GM18951 (cell line): ENCODE results near the gene SNED1.

Source experiments
- POLR2A ChIP-seq: IDR thresholded peaks from 4 replicates; pipeline ENCODE4 v1.6.1; 2011; ENCODE audit warnings: mild to moderate bottlenecking; ENCODE audit not compliant: insufficient read length, insufficient read depth; ENCODE audit errors: extremely low read depth
- in situ Hi-C: fragments of 300-500 bp; cut with MboI; formaldehyde crosslinking; loops from one replicate; pipeline ENCODE4 v1.12.0; 2022; ENCODE audit warnings: low sequenced_read_pairs, mixed read lengths, inconsistent platforms; ENCODE audit not compliant: unreplicated experiment

The SNED1 gene

GRCh38 chr2:240956935-240957655, 41.3 kb upstream of the SNED1 start:
- no peak for TF ChIP-seq POLR2A
- in situ Hi-C loops = no loop called here

GRCh38 chr2:240957656-240958365, 40.6 kb upstream of the SNED1 start:
- in situ Hi-C loops = no loop called here
- no peak for TF ChIP-seq POLR2A

DNA sequence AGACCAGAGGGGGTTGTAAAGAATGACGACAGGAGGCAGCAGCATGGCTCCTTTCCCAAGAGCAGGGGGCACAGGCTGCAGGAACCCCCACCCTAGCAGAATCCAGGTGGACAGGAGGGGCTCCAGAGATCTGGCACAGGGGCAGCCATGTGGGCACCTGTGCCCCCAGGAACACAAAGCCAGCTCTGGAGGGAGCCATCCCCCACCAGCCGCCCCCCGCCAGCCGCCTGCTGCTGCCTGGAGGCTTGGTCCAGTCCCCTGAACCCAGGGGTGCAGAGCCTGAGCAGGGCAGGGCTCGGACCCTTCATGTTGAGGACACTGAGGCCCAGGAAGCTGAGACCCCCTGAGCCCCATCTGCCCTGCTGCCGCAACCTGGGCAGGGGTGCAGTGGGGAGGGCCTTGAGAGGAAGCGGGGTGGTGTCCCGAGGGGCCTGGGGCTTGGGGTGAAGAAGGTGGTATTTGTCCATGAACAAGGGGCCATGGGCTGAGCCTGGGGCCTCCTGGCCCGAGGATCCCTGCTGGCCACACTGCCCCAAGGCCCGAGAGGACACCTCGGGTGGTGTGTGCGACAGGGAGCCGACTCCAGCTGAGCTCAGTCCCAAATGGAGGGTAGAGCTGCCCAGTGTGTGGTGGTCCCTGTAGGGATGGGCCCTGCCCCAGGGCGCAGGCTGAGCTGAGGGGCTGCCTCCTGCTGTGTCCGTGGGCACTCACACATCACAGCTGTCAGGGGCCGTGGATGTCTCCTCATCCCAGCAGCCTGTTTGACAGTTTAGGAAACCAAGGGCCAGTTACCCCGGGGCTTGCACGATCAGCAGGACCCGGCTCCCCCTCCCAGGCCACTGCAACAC, 39.8 kb upstream of the SNED1 start:
- in situ Hi-C loops = no loop called here
- TF ChIP-seq POLR2A = no peak

DNA sequence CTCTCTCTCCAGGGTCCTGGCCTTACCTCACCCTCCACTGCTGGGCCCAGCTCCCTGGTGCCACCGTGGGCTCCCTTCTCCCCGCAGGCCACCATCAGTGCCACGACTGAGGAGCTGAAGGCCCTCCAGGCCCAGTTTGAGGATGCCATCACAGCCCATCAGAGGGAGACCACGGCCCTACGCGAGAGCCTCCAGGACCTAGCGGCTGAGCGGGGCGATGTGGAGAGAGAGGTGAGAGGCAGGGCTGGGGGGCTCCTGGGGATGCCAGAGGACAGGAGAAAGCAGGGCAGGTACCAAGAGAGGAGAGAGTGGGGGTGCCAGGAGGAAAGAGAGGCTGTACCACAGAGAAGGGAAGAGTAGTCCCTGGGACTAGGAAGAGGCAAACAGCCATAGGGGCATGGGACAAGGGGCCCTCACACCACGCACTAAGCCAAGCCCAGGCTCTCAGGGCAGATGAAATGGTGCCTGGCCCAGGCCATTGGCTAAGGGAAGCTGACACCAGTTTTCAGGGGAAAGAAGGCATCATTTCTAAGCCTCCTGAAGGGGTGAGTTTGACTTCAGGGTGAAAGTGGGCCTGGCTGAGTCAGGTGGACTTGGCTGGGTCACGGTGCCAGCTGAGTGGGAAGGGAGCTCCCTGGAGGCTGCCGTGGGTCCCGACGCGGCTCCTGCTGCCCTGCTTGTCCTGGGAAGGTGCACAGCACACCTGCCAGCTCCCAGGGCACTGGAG, 39.0 kb upstream of the SNED1 start:
- no peak for TF ChIP-seq POLR2A
- in situ Hi-C loops = no loop called here

- no peak for TF ChIP-seq POLR2A
- in situ Hi-C loops = no loop called here
Measured at GRCh38 chr2:240959941-240960308, 38.5 kb upstream of the SNED1 start.

- no peak for TF ChIP-seq POLR2A
- in situ Hi-C loops = no loop called here
Measured at GRCh38 chr2:240960309-240960970, 38.0 kb upstream of the SNED1 start.

DNA sequence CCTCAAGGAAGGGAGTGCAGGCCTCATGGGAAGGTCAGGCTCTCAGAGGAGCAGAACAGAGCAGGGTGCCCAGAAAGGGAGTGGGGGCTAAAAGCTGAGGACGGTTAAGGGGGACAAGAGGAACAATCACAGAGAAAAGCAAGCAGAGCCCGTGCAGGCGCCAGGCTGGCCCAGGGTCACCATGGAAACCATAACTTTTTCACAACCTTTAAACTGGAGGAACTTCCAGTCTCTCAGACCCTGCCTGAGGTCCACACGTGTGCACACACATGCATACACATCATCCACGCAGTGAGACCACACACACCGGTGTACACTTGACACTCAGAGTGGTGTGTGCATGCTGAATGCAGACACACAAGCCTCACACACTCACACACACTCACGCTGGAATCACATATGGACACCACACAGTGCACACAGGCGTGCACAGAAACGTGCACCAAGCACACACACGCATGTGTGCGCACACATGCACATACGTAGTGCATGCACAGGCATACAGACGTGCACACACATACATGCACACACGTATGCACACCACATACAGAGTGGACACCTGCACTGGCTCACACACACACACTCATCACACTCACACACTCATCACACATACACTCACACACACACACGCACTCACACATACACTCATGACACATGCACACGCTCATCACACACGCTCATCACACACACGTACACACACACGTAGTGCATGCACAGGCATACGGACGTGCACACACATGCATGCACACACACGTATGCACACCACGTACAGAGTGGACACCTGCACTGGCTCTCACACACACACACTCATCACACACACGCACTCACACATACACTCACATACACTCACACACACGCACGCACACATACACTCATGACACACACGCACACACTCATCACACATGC, 37.2 kb upstream of the SNED1 start:
- no peak for TF ChIP-seq POLR2A
- in situ Hi-C loops = no loop called here

GRCh38 chr2:240961910-240962299, 36.5 kb upstream of the SNED1 start:
- in situ Hi-C loops = no loop called here
- TF ChIP-seq POLR2A = no peak

DNA sequence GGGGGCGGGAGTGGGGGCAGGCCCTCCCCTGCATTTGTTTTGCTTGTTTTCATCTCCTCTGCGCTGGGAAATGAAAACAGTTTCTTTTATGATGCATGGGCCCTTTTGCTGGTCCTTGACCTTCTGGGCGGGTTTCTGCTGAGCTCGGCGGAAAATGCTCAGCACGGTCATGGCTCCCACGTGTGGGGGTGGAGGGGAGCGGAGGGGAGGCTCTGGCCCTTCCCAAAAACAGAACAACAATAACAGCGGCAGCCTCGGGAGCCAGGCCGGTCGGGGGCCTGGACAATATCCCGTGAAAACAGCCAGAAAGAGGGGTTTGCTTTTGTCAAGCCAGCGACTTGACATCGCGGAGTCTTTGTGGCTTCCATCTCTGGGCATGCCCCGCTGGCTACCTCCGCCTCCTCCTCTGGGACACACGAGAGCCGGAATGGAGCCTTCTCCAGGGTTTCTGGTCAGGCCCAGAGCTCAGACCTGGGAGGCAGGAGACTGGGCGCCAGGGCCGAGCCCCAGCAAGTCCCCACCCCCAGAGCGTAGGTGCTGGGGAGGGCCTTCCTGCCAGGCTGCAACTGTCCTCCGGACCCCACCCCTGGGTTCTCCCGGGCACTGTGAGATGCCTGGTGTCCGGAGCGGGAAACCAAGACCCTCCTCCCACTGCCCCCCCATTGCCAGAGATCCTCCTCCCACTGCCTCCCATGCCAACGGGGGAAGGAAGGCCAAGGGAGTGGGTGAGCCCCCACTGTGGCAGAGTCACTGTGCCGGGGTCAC, 35.9 kb upstream of the SNED1 start:
- TF ChIP-seq POLR2A = no peak

GRCh38 chr2:240963065-240963867, 35.2 kb upstream of the SNED1 start:
- in situ Hi-C loops = no loop called here
- no peak for TF ChIP-seq POLR2A

More for the DNA sequence above, 35.9 kb upstream of the SNED1 start:
- in situ Hi-C loops = no loop called here
